ENCODE measurements around the gene CDK5RAP3. TPM values are rescaled to one million over a fixed set of nuclear protein-coding genes. Genes with fewer than 3 reads are reported as not detected.

Gene CDK5RAP3
- total and polyA plus RNA-seq, 2 donors = 125 to 684 TPM

DNA sequence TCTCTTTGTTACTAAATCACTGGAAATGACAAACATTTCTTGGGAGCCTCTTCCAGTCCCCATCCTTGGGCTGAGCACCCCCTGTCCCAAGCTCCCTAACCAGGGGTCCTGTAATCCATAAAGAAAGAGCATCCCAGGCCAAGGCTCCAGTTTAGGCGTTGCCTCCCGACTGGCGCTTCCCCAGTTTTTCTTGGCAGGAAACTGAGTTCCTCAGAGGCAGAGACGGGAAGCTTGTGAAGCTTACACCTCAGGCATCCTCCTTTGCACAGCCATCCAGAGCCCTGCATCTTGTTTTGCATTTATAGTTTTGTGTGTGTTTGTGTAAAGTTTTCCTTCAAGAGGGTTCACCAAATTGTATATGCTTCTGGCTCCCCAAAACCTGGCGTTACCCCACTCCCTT, 59.6 kb downstream of the CDK5RAP3 start:
- Histone ChIP-seq H3K36me3 (ENCODE audit: control insufficient read depth in 2 of 2, insufficient read depth in 2 of 2, low read length in 1 of 2) (no peaks in the 10 kb centered on the region), H3K4me1 (ENCODE audit: control insufficient read depth in 2 of 2, insufficient read depth in 2 of 2, low read length in 2 of 2) (peaks cover 0 to 14% of the 10 kb centered on the region in 2 donors)

More for the DNA sequence above, 59.6 kb downstream of the CDK5RAP3 start:
- 85% methylated on average over 5 of the region's 5 CpGs for WGBS
- DNase-seq (ENCODE audit: low read depth in 6 of 9, low spot score in 9 of 9) = no peak
- H3K9me3 ChIP-seq (ENCODE audit: control insufficient read depth in 2 of 2, insufficient read depth in 1 of 2, low read length in 1 of 2) = no peaks in the 10 kb centered on the region
- no peak overlapping the region for H3K4me3 ChIP-seq (ENCODE audit: low read length in 2 of 2)
- peaks cover 4 to 80% of the 10 kb centered on the region in 2 donors for H3K27me3 ChIP-seq (ENCODE audit: control insufficient read depth in 2 of 2, insufficient read depth in 1 of 2, low read length in 1 of 2)
- H3K27ac ChIP-seq (ENCODE audit: low read depth in 1 of 2, low read length in 1 of 2) = no peak overlapping the region

Other genes with a start within 250 kb of the CDK5RAP3 start
- 1.6 TPM for gene TBX21, start 237.9 kb upstream of the CDK5RAP3 start, total RNA-seq
- 1.6 TPM for gene TBX21, start 237.9 kb upstream of the CDK5RAP3 start, polyA plus RNA-seq
- 6.1 TPM for gene OSBPL7, start 149.3 kb upstream of the CDK5RAP3 start, total RNA-seq
- 13.3 TPM for gene OSBPL7, start 149.3 kb upstream of the CDK5RAP3 start, polyA plus RNA-seq
- gene MRPL10, start 139.6 kb upstream of the CDK5RAP3 start, total RNA-seq = 26.7 TPM
- 41.1 TPM for gene MRPL10, start 139.6 kb upstream of the CDK5RAP3 start, polyA plus RNA-seq
- 0.19 TPM for gene LRRC46, start 139.4 kb upstream of the CDK5RAP3 start, total RNA-seq
- 2.4 TPM for gene LRRC46, start 139.4 kb upstream of the CDK5RAP3 start, polyA plus RNA-seq
- 25.3 TPM for gene SCRN2, start 129.8 kb upstream of the CDK5RAP3 start, total RNA-seq
- gene SCRN2, start 129.8 kb upstream of the CDK5RAP3 start, polyA plus RNA-seq = 39.4 TPM
- gene SP6, start 120.0 kb upstream of the CDK5RAP3 start, total RNA-seq = 0.28 TPM
- 4.6 TPM for gene SP6, start 120.0 kb upstream of the CDK5RAP3 start, polyA plus RNA-seq
- gene SP2, start 74.9 kb upstream of the CDK5RAP3 start, total RNA-seq = 1.3 TPM
- 10.6 TPM for gene SP2, start 74.9 kb upstream of the CDK5RAP3 start, polyA plus RNA-seq
- 21.4 TPM for gene PNPO, start 29.5 kb upstream of the CDK5RAP3 start, total RNA-seq
- 9.0 TPM for gene PNPO, start 29.5 kb upstream of the CDK5RAP3 start, polyA plus RNA-seq
- gene PRR15L, start 13.2 kb upstream of the CDK5RAP3 start, total RNA-seq = 0.38 TPM
- gene PRR15L, start 13.2 kb upstream of the CDK5RAP3 start, polyA plus RNA-seq = 1.9 TPM
- 5.5 TPM for gene COPZ2, start 66.7 kb downstream of the CDK5RAP3 start, total RNA-seq
- gene COPZ2, start 66.7 kb downstream of the CDK5RAP3 start, polyA plus RNA-seq = 16.3 TPM
- 14.6 TPM for gene NFE2L1, start 77.2 kb downstream of the CDK5RAP3 start, total RNA-seq
- 88.1 TPM for gene NFE2L1, start 77.2 kb downstream of the CDK5RAP3 start, polyA plus RNA-seq
- 64.6 TPM for gene CBX1, start 130.4 kb downstream of the CDK5RAP3 start, total RNA-seq
- 39.8 TPM for gene CBX1, start 130.4 kb downstream of the CDK5RAP3 start, polyA plus RNA-seq
- 15.9 TPM for gene SNX11, start 136.7 kb downstream of the CDK5RAP3 start, total RNA-seq
- gene SNX11, start 136.7 kb downstream of the CDK5RAP3 start, polyA plus RNA-seq = 23.6 TPM

Measured in thymus (tissue), 11 donors.